GM12878 (cell line): ENCODE results near the gene XAGE5. TPM values are rescaled to one million over a fixed set of nuclear protein-coding genes. Genes with fewer than 3 reads are reported as not detected.

Experiments
- DPF2 ChIP-seq: fragments of 450-650 bp; IDR thresholded peaks from 2 replicates; pipeline ENCODE4 v1.6.1; 2017; ENCODE audit warnings: mild to moderate bottlenecking
- YY1 ChIP-seq: IDR thresholded peaks from 2 replicates; pipeline ENCODE4 v1.6.1; 2011; ENCODE audit warnings: low read depth, mild to moderate bottlenecking, low read length
- polyA plus RNA-seq, 11 experiments: library from polyadenylated mRNA; depleted of rRNA in 4 of 11; unstranded in 6 of 11; stranded (reverse) in 5 of 11; fragments of >200 nt; fragmentation: Nextera tagmentation in 4 of 11; fragmentation: Illumina TruSeq in 1 of 11; extraction: Ambion mirVana in 4 of 11; extraction: Trizol in 1 of 11; gene quantifications; 1 replicate in 1 of 11; 2 replicates in 10 of 11; pipeline versions ENCODE4 v1.2.1 to v1.2.3, GENCODE V29; 2011 to 2016; ENCODE audit warnings: inconsistent platforms in 2 of 11, missing spikeins in 2 of 11, low read depth in 1 of 11
- small RNA-seq: library from RNA; depleted of rRNA; stranded (forward); fragments of <200 nt; gene quantifications from one replicate; pipeline ENCODE3, GENCODE V24; 2014
- total RNA-seq, 4 experiments: library from RNA; depleted of rRNA in 3 of 4; stranded (reverse); fragments of >200 nt in 3 of 4; fragmentation: Illumina TruSeq in 1 of 4; extraction: Trizol in 1 of 4; gene quantifications; 2 replicates each; pipeline versions ENCODE4 v1.2.1 to v1.2.3, GENCODE V29; 2013 to 2021
- TF ChIP-seq, protein P1 (sequence below): fragments of 450-650 bp; formaldehyde crosslinking; IDR thresholded peaks from 2 replicates; pipeline ENCODE4 v1.5.0; 2022; ENCODE audit warnings: mild to moderate bottlenecking, missing genetic modification characterization

XAGE5 gene
- total and polyA plus RNA-seq, 10 of the 15 experiments (the other 5 are each of a cell fraction or from before 2014, with no cell fraction given), result not detected

DNA sequence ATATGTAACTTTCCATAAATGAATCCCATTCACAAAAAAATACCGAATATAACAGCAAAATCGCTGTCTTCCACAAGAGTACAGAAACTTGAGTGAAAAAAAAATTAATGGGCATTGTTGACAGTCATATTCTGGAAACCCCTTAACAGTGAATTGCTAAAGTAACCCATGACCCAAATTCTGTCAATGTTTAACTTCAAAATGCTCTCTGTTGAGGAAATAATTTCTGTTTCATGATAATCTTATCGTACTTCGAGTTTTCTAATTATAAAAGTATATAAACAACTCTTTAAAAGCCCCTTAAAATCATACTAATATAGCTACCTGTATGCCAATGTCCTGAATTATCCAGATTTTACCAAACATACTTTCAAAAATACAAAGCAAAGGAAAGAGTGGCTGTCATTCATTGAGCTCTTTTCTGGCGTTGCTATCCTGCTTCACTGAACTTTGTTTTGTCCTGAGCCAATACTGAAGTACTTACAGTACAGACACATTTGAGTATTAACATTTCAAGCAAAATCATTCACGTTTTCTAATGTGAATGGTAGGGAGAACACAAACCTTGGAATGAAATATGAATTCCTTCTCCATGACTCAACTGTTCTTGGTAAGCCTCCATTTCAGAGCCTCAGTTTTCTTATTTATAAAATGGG lies 54.4 kb downstream of the XAGE5 start (continued):
- TF ChIP-seq, protein P1, sequence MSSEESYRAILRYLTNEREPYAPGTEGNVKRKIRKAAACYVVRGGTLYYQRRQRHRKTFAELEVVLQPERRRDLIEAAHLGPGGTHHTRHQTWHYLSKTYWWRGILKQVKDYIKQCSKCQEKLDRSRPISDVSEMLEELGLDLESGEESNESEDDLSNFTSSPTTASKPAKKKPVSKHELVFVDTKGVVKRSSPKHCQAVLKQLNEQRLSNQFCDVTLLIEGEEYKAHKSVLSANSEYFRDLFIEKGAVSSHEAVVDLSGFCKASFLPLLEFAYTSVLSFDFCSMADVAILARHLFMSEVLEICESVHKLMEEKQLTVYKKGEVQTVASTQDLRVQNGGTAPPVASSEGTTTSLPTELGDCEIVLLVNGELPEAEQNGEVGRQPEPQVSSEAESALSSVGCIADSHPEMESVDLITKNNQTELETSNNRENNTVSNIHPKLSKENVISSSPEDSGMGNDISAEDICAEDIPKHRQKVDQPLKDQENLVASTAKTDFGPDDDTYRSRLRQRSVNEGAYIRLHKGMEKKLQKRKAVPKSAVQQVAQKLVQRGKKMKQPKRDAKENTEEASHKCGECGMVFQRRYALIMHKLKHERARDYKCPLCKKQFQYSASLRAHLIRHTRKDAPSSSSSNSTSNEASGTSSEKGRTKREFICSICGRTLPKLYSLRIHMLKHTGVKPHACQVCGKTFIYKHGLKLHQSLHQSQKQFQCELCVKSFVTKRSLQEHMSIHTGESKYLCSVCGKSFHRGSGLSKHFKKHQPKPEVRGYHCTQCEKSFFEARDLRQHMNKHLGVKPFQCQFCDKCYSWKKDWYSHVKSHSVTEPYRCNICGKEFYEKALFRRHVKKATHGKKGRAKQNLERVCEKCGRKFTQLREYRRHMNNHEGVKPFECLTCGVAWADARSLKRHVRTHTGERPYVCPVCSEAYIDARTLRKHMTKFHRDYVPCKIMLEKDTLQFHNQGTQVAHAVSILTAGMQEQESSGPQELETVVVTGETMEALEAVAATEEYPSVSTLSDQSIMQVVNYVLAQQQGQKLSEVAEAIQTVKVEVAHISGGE (CRISPR knock-in tag), result no peak
- no peak for TF ChIP-seq DPF2
- no peak for TF ChIP-seq YY1

Small RNA genes lying within 50 kb of the gene (small RNA-seq; reads per million reads assigned to genes)
- gene AC244505.6 (not detected), gene AC244505.7 (not detected)

Other genes with a start within 250 kb of the XAGE5 start
Only the 7 nearest of the 8 such genes appear.
- not detected in 2 replicates for gene SSX7, start 156.4 kb upstream of the XAGE5 start, total RNA-seq (2014; rRNA removed)
- gene SSX7, start 156.4 kb upstream of the XAGE5 start, total RNA-seq (2014; rRNA removed; fragmentation: Illumina TruSeq; extraction: Trizol), result not detected in 2 replicates
- gene SSX7, start 156.4 kb upstream of the XAGE5 start, total RNA-seq (2021), result not detected in 2 replicates
- not detected in 2 replicates for gene SSX7, start 156.4 kb upstream of the XAGE5 start, polyA plus RNA-seq (2011; rRNA removed)
- not detected in 2 replicates for gene SSX7, start 156.4 kb upstream of the XAGE5 start, polyA plus RNA-seq (2014; fragmentation: Illumina TruSeq; extraction: Trizol)
- gene SSX7, start 156.4 kb upstream of the XAGE5 start, polyA plus RNA-seq (2014; fragmentation: Nextera tagmentation; extraction: Ambion mirVana), result not detected
- gene SSX7, start 156.4 kb upstream of the XAGE5 start, polyA plus RNA-seq (2014; rRNA removed), result not detected in 2 replicates
- not detected for gene SSX7, start 156.4 kb upstream of the XAGE5 start, polyA plus RNA-seq (2016; fragmentation: Nextera tagmentation; extraction: Ambion mirVana)
- not detected in 2 replicates for gene SSX2, start 104.1 kb upstream of the XAGE5 start, total RNA-seq (2014; rRNA removed)
- not detected in 2 replicates for gene SSX2, start 104.1 kb upstream of the XAGE5 start, total RNA-seq (2014; rRNA removed; fragmentation: Illumina TruSeq; extraction: Trizol)
- gene SSX2, start 104.1 kb upstream of the XAGE5 start, total RNA-seq (2021), result not detected in 2 replicates
- gene SSX2, start 104.1 kb upstream of the XAGE5 start, polyA plus RNA-seq (2011; rRNA removed), result not detected in 2 replicates
- not detected in 2 replicates for gene SSX2, start 104.1 kb upstream of the XAGE5 start, polyA plus RNA-seq (2014; fragmentation: Illumina TruSeq; extraction: Trizol)
- not detected for gene SSX2, start 104.1 kb upstream of the XAGE5 start, polyA plus RNA-seq (2014; fragmentation: Nextera tagmentation; extraction: Ambion mirVana)
- gene SSX2, start 104.1 kb upstream of the XAGE5 start, polyA plus RNA-seq (2014; rRNA removed), result not detected in 2 replicates
- not detected for gene SSX2, start 104.1 kb upstream of the XAGE5 start, polyA plus RNA-seq (2016; fragmentation: Nextera tagmentation; extraction: Ambion mirVana)
- not detected in 2 replicates for gene SSX2B, start 60.0 kb upstream of the XAGE5 start, total RNA-seq (2014; rRNA removed)
- not detected in 2 replicates for gene SSX2B, start 60.0 kb upstream of the XAGE5 start, total RNA-seq (2014; rRNA removed; fragmentation: Illumina TruSeq; extraction: Trizol)
- not detected in 2 replicates for gene SSX2B, start 60.0 kb upstream of the XAGE5 start, total RNA-seq (2021)
- gene SSX2B, start 60.0 kb upstream of the XAGE5 start, polyA plus RNA-seq (2011; rRNA removed), result 0.19 TPM in 1 of 2 replicates, not detected in the other
- not detected in 2 replicates for gene SSX2B, start 60.0 kb upstream of the XAGE5 start, polyA plus RNA-seq (2014; fragmentation: Illumina TruSeq; extraction: Trizol)
- gene SSX2B, start 60.0 kb upstream of the XAGE5 start, polyA plus RNA-seq (2014; fragmentation: Nextera tagmentation; extraction: Ambion mirVana), result not detected
- gene SSX2B, start 60.0 kb upstream of the XAGE5 start, polyA plus RNA-seq (2014; rRNA removed), result not detected in 2 replicates
- not detected for gene SSX2B, start 60.0 kb upstream of the XAGE5 start, polyA plus RNA-seq (2016; fragmentation: Nextera tagmentation; extraction: Ambion mirVana)
- not detected in 2 replicates for gene SPANXN5, start 13.9 kb upstream of the XAGE5 start, total RNA-seq (2014; rRNA removed)
- gene SPANXN5, start 13.9 kb upstream of the XAGE5 start, total RNA-seq (2014; rRNA removed; fragmentation: Illumina TruSeq; extraction: Trizol), result not detected in 2 replicates
- not detected in 2 replicates for gene SPANXN5, start 13.9 kb upstream of the XAGE5 start, total RNA-seq (2021)
- gene SPANXN5, start 13.9 kb upstream of the XAGE5 start, polyA plus RNA-seq (2011; rRNA removed), result not detected in 2 replicates
- not detected in 2 replicates for gene SPANXN5, start 13.9 kb upstream of the XAGE5 start, polyA plus RNA-seq (2014; fragmentation: Illumina TruSeq; extraction: Trizol)
- gene SPANXN5, start 13.9 kb upstream of the XAGE5 start, polyA plus RNA-seq (2014; fragmentation: Nextera tagmentation; extraction: Ambion mirVana), result not detected
- not detected in 2 replicates for gene SPANXN5, start 13.9 kb upstream of the XAGE5 start, polyA plus RNA-seq (2014; rRNA removed)
- gene SPANXN5, start 13.9 kb upstream of the XAGE5 start, polyA plus RNA-seq (2016; fragmentation: Nextera tagmentation; extraction: Ambion mirVana), result not detected
- gene XAGE3, start 56.8 kb downstream of the XAGE5 start, total RNA-seq (2014; rRNA removed), result not detected in 2 replicates
- not detected in 2 replicates for gene XAGE3, start 56.8 kb downstream of the XAGE5 start, total RNA-seq (2014; rRNA removed; fragmentation: Illumina TruSeq; extraction: Trizol)
- gene XAGE3, start 56.8 kb downstream of the XAGE5 start, total RNA-seq (2021), result not detected in 2 replicates
- not detected in 2 replicates for gene XAGE3, start 56.8 kb downstream of the XAGE5 start, polyA plus RNA-seq (2011; rRNA removed)
- gene XAGE3, start 56.8 kb downstream of the XAGE5 start, polyA plus RNA-seq (2014; fragmentation: Illumina TruSeq; extraction: Trizol), result not detected in 2 replicates
- not detected for gene XAGE3, start 56.8 kb downstream of the XAGE5 start, polyA plus RNA-seq (2014; fragmentation: Nextera tagmentation; extraction: Ambion mirVana)
- not detected in 2 replicates for gene XAGE3, start 56.8 kb downstream of the XAGE5 start, polyA plus RNA-seq (2014; rRNA removed)
- not detected for gene XAGE3, start 56.8 kb downstream of the XAGE5 start, polyA plus RNA-seq (2016; fragmentation: Nextera tagmentation; extraction: Ambion mirVana)
- 21.1 and 25.5 TPM in 2 replicates for gene FAM156B, start 86.0 kb downstream of the XAGE5 start, total RNA-seq (2014; rRNA removed)
- gene FAM156B, start 86.0 kb downstream of the XAGE5 start, total RNA-seq (2014; rRNA removed; fragmentation: Illumina TruSeq; extraction: Trizol), result 10.5 and 13.8 TPM in 2 replicates
- 15.8 and 17.0 TPM in 2 replicates for gene FAM156B, start 86.0 kb downstream of the XAGE5 start, total RNA-seq (2021)
- 12.1 and 23.1 TPM in 2 replicates for gene FAM156B, start 86.0 kb downstream of the XAGE5 start, polyA plus RNA-seq (2011; rRNA removed)
- 10.4 and 19.8 TPM in 2 replicates for gene FAM156B, start 86.0 kb downstream of the XAGE5 start, polyA plus RNA-seq (2014; fragmentation: Illumina TruSeq; extraction: Trizol)
- gene FAM156B, start 86.0 kb downstream of the XAGE5 start, polyA plus RNA-seq (2014; fragmentation: Nextera tagmentation; extraction: Ambion mirVana), result 1 to 10 TPM in 1 of 2 experiments, under 1 TPM in 1; 0.53 to 2.4 TPM
- gene FAM156B, start 86.0 kb downstream of the XAGE5 start, polyA plus RNA-seq (2014; rRNA removed), result 27.9 and 33.0 TPM in 2 replicates
- 10 to 100 TPM; 12.9 to 16.6 TPM for gene FAM156B, start 86.0 kb downstream of the XAGE5 start, polyA plus RNA-seq (2016; fragmentation: Nextera tagmentation; extraction: Ambion mirVana)
- gene FAM156A, start 147.2 kb downstream of the XAGE5 start, total RNA-seq (2014; rRNA removed), result 12.9 and 14.5 TPM in 2 replicates
- 10.2 and 11.9 TPM in 2 replicates for gene FAM156A, start 147.2 kb downstream of the XAGE5 start, total RNA-seq (2014; rRNA removed; fragmentation: Illumina TruSeq; extraction: Trizol)
- 13.9 and 16.0 TPM in 2 replicates for gene FAM156A, start 147.2 kb downstream of the XAGE5 start, total RNA-seq (2021)
- gene FAM156A, start 147.2 kb downstream of the XAGE5 start, polyA plus RNA-seq (2011; rRNA removed), result 19.3 and 24.2 TPM in 2 replicates
- 14.6 and 16.7 TPM in 2 replicates for gene FAM156A, start 147.2 kb downstream of the XAGE5 start, polyA plus RNA-seq (2014; fragmentation: Illumina TruSeq; extraction: Trizol)
- 1 to 10 TPM; 2.9 to 5.1 TPM for gene FAM156A, start 147.2 kb downstream of the XAGE5 start, polyA plus RNA-seq (2014; fragmentation: Nextera tagmentation; extraction: Ambion mirVana)
- gene FAM156A, start 147.2 kb downstream of the XAGE5 start, polyA plus RNA-seq (2014; rRNA removed), result 21.6 and 25.2 TPM in 2 replicates
- gene FAM156A, start 147.2 kb downstream of the XAGE5 start, polyA plus RNA-seq (2016; fragmentation: Nextera tagmentation; extraction: Ambion mirVana), result 10 to 100 TPM; 19.1 to 25.0 TPM